Transverse colon (tissue), 3 donors: ENCODE data around the gene PRPF19.

Source experiments
- CTCF ChIP-seq, 5 experiments: fragments of 200-600 bp in 3 of 5; fragments of 450-650 bp in 2 of 5; sonication (generic) in 3 of 5; IDR thresholded peaks; 1 replicate in 2 of 5; 2 replicates in 3 of 5; pipeline ENCODE4 v1.5.1; 2016 to 2017; ENCODE audit warnings: antibody characterized with exemption in 5 of 5, inconsistent platforms in 3 of 5, mild to moderate bottlenecking in 2 of 5, moderate library complexity in 1 of 5
- EP300 ChIP-seq: sonication (generic); formaldehyde crosslinking; IDR thresholded peaks from one replicate; pipeline ENCODE4 v1.6.1; 2017; ENCODE audit warnings: antibody characterized with exemption, low read depth
- POLR2A ChIP-seq: fragments of 450-650 bp; IDR thresholded peaks from one replicate; pipeline ENCODE4 v1.6.1; 2016; ENCODE audit warnings: antibody characterized with exemption, mild to moderate bottlenecking, moderate library complexity

DNA sequence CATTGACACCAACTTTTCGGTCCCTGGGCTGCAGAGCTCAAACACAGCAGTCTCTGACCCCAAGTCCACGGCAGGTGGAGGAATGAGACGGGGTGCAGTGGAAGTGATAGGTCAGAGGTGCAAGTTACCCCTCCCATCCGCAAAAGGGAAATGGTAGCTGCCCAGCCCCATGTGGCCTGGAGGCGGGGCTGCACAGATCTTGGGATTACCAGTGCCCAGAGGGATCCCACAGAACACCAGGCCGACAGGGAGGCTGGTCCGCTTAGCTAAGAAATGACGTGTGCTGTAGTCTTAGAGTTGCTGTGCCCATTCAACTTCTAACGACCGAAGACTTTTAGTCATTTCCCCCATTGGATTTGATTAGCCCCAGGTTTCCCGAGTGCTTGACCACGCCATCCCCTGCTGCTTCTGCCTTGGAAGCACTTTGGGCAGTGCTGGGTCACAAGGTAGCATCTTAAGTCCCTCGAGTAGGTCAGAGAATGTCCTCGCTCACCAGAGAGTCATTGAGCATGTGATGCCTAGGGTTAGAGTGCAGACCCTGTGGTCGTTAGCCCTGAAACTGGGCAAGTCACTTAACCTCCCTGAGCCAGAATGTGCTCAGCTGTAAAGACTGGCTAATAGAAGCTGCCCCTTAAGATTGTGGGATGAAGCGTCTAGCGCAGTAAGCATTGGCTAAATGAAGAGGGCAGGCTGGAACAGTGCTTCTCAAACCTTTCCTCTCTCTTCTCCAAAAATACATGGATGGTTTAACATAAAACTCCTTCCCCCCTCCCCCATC lies 54.9 kb downstream of the PRPF19 start:
- no peak for TF ChIP-seq CTCF (IDR thresholded peaks at IDR 0.05)
- no peak for TF ChIP-seq EP300
- TF ChIP-seq POLR2A, result no peak
